Parathyroid adenoma (tissue), 2 donors: ENCODE measurements around the gene ANK3.

Experiments used
- H2AFZ ChIP-seq: fragments of 300-600 bp; sonication (generic); one replicate; pipeline ENCODE4 v1.7.0; 2017; ENCODE audit warnings: antibody characterized with exemption, mild to moderate bottlenecking
- H3K27ac ChIP-seq: fragments of 300-600 bp; sonication (generic); one replicate; pipeline ENCODE4 v1.7.0; 2017
- H3K27me3 ChIP-seq: fragments of 300-600 bp; sonication (generic); one replicate; pipeline ENCODE4 v1.7.0; 2017; ENCODE audit warnings: low read length; ENCODE audit not compliant: control insufficient read depth, insufficient read depth
- H3K36me3 ChIP-seq: fragments of 300-600 bp; sonication (generic); one replicate; pipeline ENCODE4 v1.7.0; 2017; ENCODE audit warnings: low read length; ENCODE audit not compliant: control insufficient read depth, insufficient read depth
- H3K4me1 ChIP-seq: fragments of 300-600 bp; sonication (generic); one replicate; pipeline ENCODE4 v1.7.0; 2017; ENCODE audit warnings: control low read depth
- H3K4me2 ChIP-seq: fragments of 300-600 bp; sonication (generic); one replicate; pipeline ENCODE4 v1.7.0; 2017; ENCODE audit warnings: low read length
- H3K4me3 ChIP-seq: fragments of 300-600 bp; sonication (generic); one replicate; pipeline ENCODE4 v1.7.0; 2017; ENCODE audit warnings: low read depth, low read length
- H3K79me2 ChIP-seq: fragments of 300-600 bp; sonication (generic); one replicate; pipeline ENCODE4 v1.7.0; 2017; ENCODE audit warnings: control low read depth
- H3K9ac ChIP-seq: fragments of 300-600 bp; sonication (generic); one replicate; pipeline ENCODE4 v1.7.0; 2017; ENCODE audit warnings: mild to moderate bottlenecking
- H3K9me3 ChIP-seq: fragments of 300-600 bp; sonication (generic); one replicate; pipeline ENCODE4 v1.7.0; 2017; ENCODE audit warnings: low read length; ENCODE audit not compliant: control insufficient read depth
- TF ChIP-seq, protein P1 (sequence below): fragments of 300-600 bp; sonication (generic); IDR thresholded peaks from one replicate; pipeline ENCODE4 v1.7.0; 2017; ENCODE audit warnings: antibody characterized with exemption, mild to moderate bottlenecking
- donor health status: primary hyperparathyroidism.

The ANK3 gene

GRCh38 chr10:60209874-60210570 is 179.7 kb downstream of the ANK3 start:
- H2AFZ ChIP-seq: no peak overlapping the region
- H3K27ac ChIP-seq: no peak overlapping the region
- TF ChIP-seq, protein P1, sequence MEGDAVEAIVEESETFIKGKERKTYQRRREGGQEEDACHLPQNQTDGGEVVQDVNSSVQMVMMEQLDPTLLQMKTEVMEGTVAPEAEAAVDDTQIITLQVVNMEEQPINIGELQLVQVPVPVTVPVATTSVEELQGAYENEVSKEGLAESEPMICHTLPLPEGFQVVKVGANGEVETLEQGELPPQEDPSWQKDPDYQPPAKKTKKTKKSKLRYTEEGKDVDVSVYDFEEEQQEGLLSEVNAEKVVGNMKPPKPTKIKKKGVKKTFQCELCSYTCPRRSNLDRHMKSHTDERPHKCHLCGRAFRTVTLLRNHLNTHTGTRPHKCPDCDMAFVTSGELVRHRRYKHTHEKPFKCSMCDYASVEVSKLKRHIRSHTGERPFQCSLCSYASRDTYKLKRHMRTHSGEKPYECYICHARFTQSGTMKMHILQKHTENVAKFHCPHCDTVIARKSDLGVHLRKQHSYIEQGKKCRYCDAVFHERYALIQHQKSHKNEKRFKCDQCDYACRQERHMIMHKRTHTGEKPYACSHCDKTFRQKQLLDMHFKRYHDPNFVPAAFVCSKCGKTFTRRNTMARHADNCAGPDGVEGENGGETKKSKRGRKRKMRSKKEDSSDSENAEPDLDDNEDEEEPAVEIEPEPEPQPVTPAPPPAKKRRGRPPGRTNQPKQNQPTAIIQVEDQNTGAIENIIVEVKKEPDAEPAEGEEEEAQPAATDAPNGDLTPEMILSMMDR: no peak
- H3K27me3 ChIP-seq: no peaks in the 10 kb centered on the region
- no peak overlapping the region for H3K4me2 ChIP-seq
- H3K4me1 ChIP-seq: peaks cover 2% of the 10 kb centered on the region
- peaks cover 3% of the 10 kb centered on the region for H3K79me2 ChIP-seq
- H3K36me3 ChIP-seq: no peaks in the 10 kb centered on the region
- H3K9ac ChIP-seq: no peak overlapping the region
- no peak overlapping the region for H3K4me3 ChIP-seq
- H3K9me3 ChIP-seq: no peaks in the 10 kb centered on the region

DNA sequence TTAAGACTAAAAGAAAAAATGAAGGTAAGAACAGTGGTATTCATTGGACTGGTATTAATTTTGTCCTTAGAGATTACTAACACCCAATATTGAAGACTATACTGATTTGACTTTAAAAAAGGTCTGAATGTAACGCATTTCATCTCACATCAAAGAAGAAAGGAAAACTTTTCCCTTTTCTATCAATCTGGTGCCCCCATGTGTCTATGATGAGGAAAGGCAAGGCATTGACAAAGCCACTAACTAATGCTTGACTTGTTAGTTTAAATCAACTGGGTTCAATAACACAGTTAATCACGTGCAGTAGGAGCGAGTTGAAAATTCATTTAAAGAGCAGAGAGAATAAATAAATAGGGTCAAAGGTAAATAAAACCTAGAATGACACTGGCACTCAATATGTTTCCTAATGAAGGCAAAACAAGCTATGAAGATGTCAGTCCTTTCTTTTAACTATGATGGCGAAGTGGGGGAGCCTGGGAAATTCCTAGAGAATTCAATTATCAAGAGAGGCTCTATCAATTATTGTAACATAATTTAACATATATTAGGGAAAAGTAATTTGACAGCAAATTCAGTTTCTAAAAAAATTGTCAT is 180.9 kb downstream of the ANK3 start:
- Histone ChIP-seq H2AFZ (no peak overlapping the region), H3K4me3 (no peak overlapping the region), H3K27me3 (no peaks in the 10 kb centered on the region), H3K9me3 (no peaks in the 10 kb centered on the region), H3K36me3 (no peaks in the 10 kb centered on the region), H3K4me2 (no peak overlapping the region), H3K4me1 (peaks cover 7% of the 10 kb centered on the region), H3K27ac (no peak overlapping the region), H3K9ac (no peak overlapping the region), H3K79me2 (peaks cover 9% of the 10 kb centered on the region)
- TF ChIP-seq, protein P1: peak; percentile 77

GRCh38 chr10:60207894-60208293 is 181.8 kb downstream of the ANK3 start:
- H3K4me3 ChIP-seq: no peak overlapping the region
- TF ChIP-seq, protein P1: no peak
- no peaks in the 10 kb centered on the region for H3K36me3 ChIP-seq

GRCh38 chr10:60206735-60207134 is 182.9 kb downstream of the ANK3 start:
- Histone ChIP-seq H3K27ac (no peak overlapping the region), H3K4me1 (peaks cover 7% of the 10 kb centered on the region), H3K4me2 (no peak overlapping the region), H3K4me3 (no peak overlapping the region), H3K9ac (no peak overlapping the region), H2AFZ (no peak overlapping the region), H3K27me3 (no peaks in the 10 kb centered on the region), H3K9me3 (no peaks in the 10 kb centered on the region), H3K36me3 (no peaks in the 10 kb centered on the region), H3K79me2 (peaks cover 11% of the 10 kb centered on the region)
- TF ChIP-seq, protein P1: no peak

More at GRCh38 chr10:60207894-60208293, 181.8 kb downstream of the ANK3 start:
- Histone ChIP-seq H3K79me2 (peaks cover 11% of the 10 kb centered on the region), H3K27me3 (no peaks in the 10 kb centered on the region), H3K4me2 (no peak overlapping the region), H3K27ac (no peak overlapping the region), H3K9me3 (no peaks in the 10 kb centered on the region), H2AFZ (no peak overlapping the region), H3K9ac (no peak overlapping the region), H3K4me1 (peaks cover 7% of the 10 kb centered on the region)
